GM04503 (cell line): ENCODE measurements around the gene CT45A2.
"Not testable (repeated sequence)": the region's sequence is repeated elsewhere in the genome, so short reads cannot be mapped to it uniquely, and the experiment has no call there.

Source experiments
- DNase-seq: peaks from one replicate; pipeline ENCODE4 v3.0.0-alpha.2; 2012; ENCODE audit warnings: low read depth

The CT45A2 gene, protein sequence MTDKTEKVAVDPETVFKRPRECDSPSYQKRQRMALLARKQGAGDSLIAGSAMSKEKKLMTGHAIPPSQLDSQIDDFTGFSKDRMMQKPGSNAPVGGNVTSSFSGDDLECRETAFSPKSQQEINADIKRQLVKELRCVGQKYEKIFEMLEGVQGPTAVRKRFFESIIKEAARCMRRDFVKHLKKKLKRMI

GRCh38 chrX:135819912-135820311, at the start of gene CT45A2:
Gene CT45A2, minus strand, starts transcription at chrX:135820012. Its CDS starts 3,747 bp downstream, at chrX:135816265.
- not testable (repeated sequence) for DNase-seq

DNA sequence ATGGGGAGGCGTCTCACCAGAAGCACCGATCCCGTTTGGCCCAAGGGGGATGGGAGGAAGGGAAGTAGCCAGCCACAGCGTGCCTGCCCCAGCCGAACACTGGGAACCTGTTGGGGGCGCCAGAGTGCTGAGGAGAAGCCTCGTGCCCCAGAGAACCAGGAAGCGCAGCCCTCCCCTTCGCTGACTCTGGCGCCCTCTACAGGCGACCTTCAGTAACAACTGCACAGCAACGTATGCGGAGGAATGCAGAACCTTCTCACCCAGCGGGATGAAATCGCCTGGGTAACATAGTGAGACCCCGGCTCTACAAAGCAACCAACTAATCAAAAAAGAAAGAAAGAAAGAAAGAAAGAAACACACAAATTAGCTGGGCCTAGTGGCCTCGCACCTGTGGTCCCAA, 34.6 kb upstream of the CT45A2 start, which contains the start of gene CT45A8:
TSS of gene CT45A8 (minus strand) at position 101 of the 400 bp plus-strand sequence. CDS start 3,755 bp downstream, outside the sequence.
- DNase-seq, result not testable (repeated sequence)

- not testable (repeated sequence) for DNase-seq
These were observed 17.4 kb upstream of the CT45A2 start, which contains the start of gene CT45A7 for GRCh38 chrX:135837180-135837579. Gene CT45A7, minus strand, starts transcription at chrX:135837280. Its CDS starts 3,747 bp downstream, at chrX:135833533.

DNA sequence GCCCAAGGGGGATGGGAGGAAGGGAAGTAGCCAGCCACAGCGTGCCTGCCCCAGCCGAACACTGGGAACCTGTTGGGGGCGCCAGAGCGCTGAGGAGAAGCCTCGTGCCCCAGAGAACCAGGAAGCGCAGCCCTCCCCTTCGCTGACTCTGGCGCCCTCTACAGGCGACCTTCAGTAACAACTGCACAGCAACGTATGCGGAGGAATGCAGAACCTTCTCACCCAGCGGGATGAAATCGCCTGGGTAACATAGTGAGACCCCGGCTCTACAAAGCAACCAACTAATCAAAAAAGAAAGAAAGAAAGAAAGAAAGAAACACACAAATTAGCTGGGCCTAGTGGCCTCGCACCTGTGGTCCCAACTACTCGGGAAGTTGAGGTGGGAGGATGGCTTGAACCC, 17.1 kb downstream of the CT45A2 start, which contains the start of gene CT45A6:
TSS of gene CT45A6 (minus strand) at position 101 of the 400 bp plus-strand sequence. CDS start 3,794 bp downstream, outside the sequence.
- not testable (repeated sequence) for DNase-seq

GRCh38 chrX:135785403-135785802, 34.4 kb downstream of the CT45A2 start, which contains the start of gene CT45A5:
Gene CT45A5, minus strand, starts transcription at chrX:135785503. Its CDS starts 3,774 bp downstream, at chrX:135781729.
- not testable (repeated sequence) for DNase-seq

- DNase-seq, result not testable (repeated sequence)
These were observed 51.7 kb downstream of the CT45A2 start, which contains the start of gene CT45A3 for GRCh38 chrX:135768091-135768490. Gene CT45A3, minus strand, starts transcription at chrX:135768191. Its CDS starts 3,747 bp downstream, at chrX:135764444.
